Measurements from ENCODE around the gene SLC7A1. TPM values are rescaled to one million over a fixed set of nuclear protein-coding genes. Genes with fewer than 3 reads are reported as not detected.

SLC7A1 gene
- total and polyA plus RNA-seq, 2 of the 8 experiments (the other 6 are each of a cell fraction or from before 2014, with no cell fraction given): 26.8 to 114 TPM

DNA sequence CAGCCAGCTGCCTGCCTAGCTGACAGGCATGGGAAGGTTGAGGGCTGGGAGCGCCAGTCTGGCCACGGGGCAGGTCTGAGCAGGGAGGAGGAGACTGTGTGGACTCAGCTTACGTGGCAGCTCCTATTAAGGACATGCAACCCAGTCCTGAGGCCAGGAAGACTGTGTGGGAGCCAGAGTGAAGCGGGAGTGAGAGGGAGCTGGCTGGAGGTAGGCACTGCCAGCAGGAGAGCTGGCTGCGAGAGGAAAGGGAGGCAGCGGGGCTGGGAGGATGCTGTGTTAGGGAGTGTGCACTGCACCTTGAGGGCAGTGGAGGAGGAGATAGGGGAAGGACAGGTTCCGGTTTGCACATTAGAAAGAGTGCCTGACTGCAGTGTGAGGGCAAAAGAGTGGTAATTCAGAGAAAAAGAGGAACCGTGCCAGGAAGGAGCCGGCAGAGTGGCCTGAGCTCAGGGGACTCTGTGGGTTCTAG lies 99.2 kb downstream of the SLC7A1 start:
- DNase-seq (ENCODE audit: low read depth in 1 of 2, low spot score in 2 of 2): no peak
- CTCF ChIA-PET (ENCODE audit: partially characterized antibody): interaction anchor here (0.6 to 17.8 kb wide), 10 partner anchors 9 to 211 kb away, joined by 3 to 210 read pairs (median 4); no protein-coding TSS in a partner anchor

More for the DNA sequence above, 99.2 kb downstream of the SLC7A1 start:
- peaks cover 0 to 3% (median 0%) of the 10 kb centered on the region in 4 experiments; a peak in 2 of 7 replicates for H3K4me1 ChIP-seq (replicated peaks in 1 of 4; ENCODE audit: control insufficient read depth in 3 of 4, insufficient read depth in 4 of 4, low read length in 3 of 4)
- no peak overlapping the region for H2BK5ac ChIP-seq (ENCODE audit: low read depth, low read length)
- H4K8ac ChIP-seq (ENCODE audit: extremely low read depth, insufficient read depth, low read length): no peak overlapping the region
- H3K14ac ChIP-seq (ENCODE audit: insufficient read length): no peak overlapping the region
- no peak overlapping the region for H3K9ac ChIP-seq (replicated peaks in 1 of 4; ENCODE audit: extremely low read depth in 1 of 4, low read depth in 3 of 4, low read length in 3 of 4)
- no peaks in the 10 kb centered on the region for H3K79me2 ChIP-seq (ENCODE audit: control insufficient read depth in 1 of 2, insufficient read depth in 2 of 2, low read length in 2 of 2)
- H2AK5ac ChIP-seq (ENCODE audit: low read depth, low read length): 0 out of 2 replicates have a peak overlapping the region, but pooled peaks have one; percentile 16
- POLR2A ChIA-PET (ENCODE audit: partially characterized antibody): interaction anchor here (1.0 to 4.2 kb wide), 2 partner anchors 11 to 14 kb away, joined by 3 to 23 read pairs; no protein-coding TSS in a partner anchor
- no peak overlapping the region for H2BK20ac ChIP-seq (ENCODE audit: low read length)
- H3K9me3 ChIP-seq (ENCODE audit: insufficient read depth in 2 of 2, low read depth in 1 of 2, low read length in 1 of 2): no peaks in the 10 kb centered on the region
- H3K27me3 ChIP-seq (replicated peaks in 1 of 4; ENCODE audit: control insufficient read depth in 3 of 4, extremely low read depth in 1 of 4, insufficient read depth in 3 of 4, low read length in 3 of 4): peaks cover 0 to 2% (median 0%) of the 10 kb centered on the region in 4 experiments; a peak in 1 of 7 replicates
- peaks cover 0 to 9% of the 10 kb centered on the region in 2 experiments for H4K20me1 ChIP-seq (replicated peaks in 1 of 2; ENCODE audit: control insufficient read depth in 1 of 2, insufficient read depth in 2 of 2, low read length in 2 of 2)
- peak overlapping the region; percentile 81; the same call in 1 of the 2 replicates for H2BK15ac ChIP-seq (ENCODE audit: low read length)
- TF ChIP-seq TAF7 (optimal IDR thresholded peaks at IDR 0.05; ENCODE audit: borderline replicate concordance, low read depth, low read length) (no peak), BCL11A (IDR thresholded peaks at IDR 0.05; ENCODE audit: low read depth in 2 of 2, low read length in 2 of 2) (no peak), NANOG (IDR thresholded peaks at IDR 0.05; ENCODE audit: insufficient read depth, low read depth, low read length, poor library complexity, severe bottlenecking) (no peak), EZH2 (IDR thresholded peaks at IDR 0.05; ENCODE audit: low read depth, low read length, severe bottlenecking) (no peak), SIRT6 (IDR thresholded peaks at IDR 0.05; ENCODE audit: low read length) (no peak), SIN3A (conservative IDR thresholded peaks at IDR 0.05 in 1 of 2, IDR thresholded peaks at IDR 0.05 in 1 of 2; ENCODE audit: low read depth in 1 of 2, low read length in 2 of 2) (no peak)
- no peaks in the 10 kb centered on the region; a peak in 2 of 8 replicates for H3K36me3 ChIP-seq (ENCODE audit: control insufficient read depth in 2 of 4, insufficient read depth in 4 of 4, low read length in 3 of 4)
- no peaks in the 10 kb centered on the region; the same call in 1 of the 2 replicates for H3K79me1 ChIP-seq (ENCODE audit: low read depth, low read length)
- H3K23me2 ChIP-seq (ENCODE audit: low read depth, low read length): peaks cover 10% of the 10 kb centered on the region
- H3K4me2 ChIP-seq (ENCODE audit: insufficient read depth in 1 of 2, low read depth in 2 of 2, low read length in 2 of 2): no peak overlapping the region
- H3K23ac ChIP-seq (ENCODE audit: insufficient read length): no peak overlapping the region
- H3K4me3 ChIP-seq (ENCODE audit: extremely low read depth in 1 of 4, insufficient read depth in 2 of 4, low read depth in 3 of 4, low read length in 4 of 4): no peak overlapping the region
- no peak overlapping the region for H3K4ac ChIP-seq (replicated peaks; ENCODE audit: insufficient read length, low read depth, low read length)
- FAIRE-seq: no peak
- H4K5ac ChIP-seq (ENCODE audit: insufficient read length, low read depth, low read length): no peak overlapping the region
- 89% methylated on average over 9 of the region's 9 CpGs; no CpG with 5 or more reads in 1 of the 2 experiments for WGBS, 2 experiments (ENCODE audit: extremely low coverage in 1 of 2, insufficient coverage in 1 of 2, insufficient read length in 1 of 2, insufficient replicate concordance in 2 of 2, low coverage in 1 of 2, low lambda C conversion rate in 2 of 2, missing lambda C conversion rate in 1 of 2)
- H4K91ac ChIP-seq (replicated peaks; ENCODE audit: insufficient read length, low read length): no peak overlapping the region
- no peak overlapping the region for H2BK120ac ChIP-seq (replicated peaks; ENCODE audit: low read depth, low read length)
- H2BK12ac ChIP-seq (ENCODE audit: low read depth, low read length): no peak overlapping the region
- no peak overlapping the region for H2AFZ ChIP-seq (ENCODE audit: low read length)
- no peak overlapping the region for H3K18ac ChIP-seq (ENCODE audit: extremely low read depth, low read length)
- no peak overlapping the region for H3K27ac ChIP-seq (ENCODE audit: low read depth, low read length)
- H3K56ac ChIP-seq (replicated peaks; ENCODE audit: insufficient read length, low read depth, low read length): no peak overlapping the region

Measured in H1 (cell line).